ENCODE data around the gene TRIP12.
A peak's percentile ranks its signal among the peaks of the same experiment; 100 is the strongest.
"Not testable (repeated sequence)": the region's sequence is repeated elsewhere in the genome, so short reads cannot be mapped to it uniquely, and the experiment has no call there.

Gene TRIP12

DNA sequence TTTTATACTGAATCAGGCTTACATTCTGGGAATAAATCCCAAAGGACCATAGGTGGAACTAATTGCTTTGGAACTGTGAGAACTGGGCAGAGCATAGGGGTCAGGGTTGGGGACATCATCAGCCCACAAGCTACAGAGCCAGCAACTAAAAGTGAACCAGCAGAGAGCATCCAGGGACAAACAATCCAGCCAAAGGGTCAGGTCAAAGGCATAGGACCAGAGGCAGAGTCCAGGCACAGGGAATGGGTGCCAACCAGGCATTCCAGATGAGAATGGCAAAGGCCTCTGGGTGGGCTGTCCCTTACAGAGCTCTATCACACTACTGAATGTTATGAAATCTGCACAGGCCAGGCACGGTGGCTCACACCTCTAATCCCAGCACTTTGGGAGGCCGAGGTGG is 195.2 kb downstream of the TRIP12 start:
- TF ChIP-seq, protein P1, sequence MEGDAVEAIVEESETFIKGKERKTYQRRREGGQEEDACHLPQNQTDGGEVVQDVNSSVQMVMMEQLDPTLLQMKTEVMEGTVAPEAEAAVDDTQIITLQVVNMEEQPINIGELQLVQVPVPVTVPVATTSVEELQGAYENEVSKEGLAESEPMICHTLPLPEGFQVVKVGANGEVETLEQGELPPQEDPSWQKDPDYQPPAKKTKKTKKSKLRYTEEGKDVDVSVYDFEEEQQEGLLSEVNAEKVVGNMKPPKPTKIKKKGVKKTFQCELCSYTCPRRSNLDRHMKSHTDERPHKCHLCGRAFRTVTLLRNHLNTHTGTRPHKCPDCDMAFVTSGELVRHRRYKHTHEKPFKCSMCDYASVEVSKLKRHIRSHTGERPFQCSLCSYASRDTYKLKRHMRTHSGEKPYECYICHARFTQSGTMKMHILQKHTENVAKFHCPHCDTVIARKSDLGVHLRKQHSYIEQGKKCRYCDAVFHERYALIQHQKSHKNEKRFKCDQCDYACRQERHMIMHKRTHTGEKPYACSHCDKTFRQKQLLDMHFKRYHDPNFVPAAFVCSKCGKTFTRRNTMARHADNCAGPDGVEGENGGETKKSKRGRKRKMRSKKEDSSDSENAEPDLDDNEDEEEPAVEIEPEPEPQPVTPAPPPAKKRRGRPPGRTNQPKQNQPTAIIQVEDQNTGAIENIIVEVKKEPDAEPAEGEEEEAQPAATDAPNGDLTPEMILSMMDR (IDR thresholded peaks at IDR 0.05) = no peak
- peaks cover 21% of the 10 kb centered on the region for H3K27me3 Mint-ChIP-seq (ENCODE audit: low read depth, poor library complexity)
- no peak for DNase-seq
- peaks cover 9% of the 10 kb centered on the region for H3K4me1 Mint-ChIP-seq
- H3K4me3 Mint-ChIP-seq = no peak overlapping the region
- no peak overlapping the region for H3K27ac Mint-ChIP-seq
- H3K9me3 Mint-ChIP-seq = no peaks in the 10 kb centered on the region
- no peaks in the 10 kb centered on the region for H3K36me3 Mint-ChIP-seq (ENCODE audit: low read depth)

- Mint-ChIP-seq H3K27me3 (ENCODE audit: low read depth, poor library complexity) (peaks cover 21% of the 10 kb centered on the region), H3K27ac (no peak overlapping the region), H3K4me1 (peaks cover 9% of the 10 kb centered on the region), H3K36me3 (ENCODE audit: low read depth) (no peaks in the 10 kb centered on the region), H3K4me3 (no peak overlapping the region), H3K9me3 (no peaks in the 10 kb centered on the region)
- no peak for DNase-seq
- TF ChIP-seq, protein P1 (IDR thresholded peaks at IDR 0.05) = no peak
These were observed 195.9 kb downstream of the TRIP12 start for GRCh38 chr2:229725716-229726574.

GRCh38 chr2:229723192-229723591 is 198.6 kb downstream of the TRIP12 start:
- not testable (repeated sequence) for H3K36me3 Mint-ChIP-seq (ENCODE audit: low read depth); DNase-seq; H3K4me1 Mint-ChIP-seq; H3K4me3 Mint-ChIP-seq; H3K27ac Mint-ChIP-seq; H3K9me3 Mint-ChIP-seq
- peaks cover 40% of the 10 kb centered on the region for H3K27me3 Mint-ChIP-seq (ENCODE audit: low read depth, poor library complexity)

DNA sequence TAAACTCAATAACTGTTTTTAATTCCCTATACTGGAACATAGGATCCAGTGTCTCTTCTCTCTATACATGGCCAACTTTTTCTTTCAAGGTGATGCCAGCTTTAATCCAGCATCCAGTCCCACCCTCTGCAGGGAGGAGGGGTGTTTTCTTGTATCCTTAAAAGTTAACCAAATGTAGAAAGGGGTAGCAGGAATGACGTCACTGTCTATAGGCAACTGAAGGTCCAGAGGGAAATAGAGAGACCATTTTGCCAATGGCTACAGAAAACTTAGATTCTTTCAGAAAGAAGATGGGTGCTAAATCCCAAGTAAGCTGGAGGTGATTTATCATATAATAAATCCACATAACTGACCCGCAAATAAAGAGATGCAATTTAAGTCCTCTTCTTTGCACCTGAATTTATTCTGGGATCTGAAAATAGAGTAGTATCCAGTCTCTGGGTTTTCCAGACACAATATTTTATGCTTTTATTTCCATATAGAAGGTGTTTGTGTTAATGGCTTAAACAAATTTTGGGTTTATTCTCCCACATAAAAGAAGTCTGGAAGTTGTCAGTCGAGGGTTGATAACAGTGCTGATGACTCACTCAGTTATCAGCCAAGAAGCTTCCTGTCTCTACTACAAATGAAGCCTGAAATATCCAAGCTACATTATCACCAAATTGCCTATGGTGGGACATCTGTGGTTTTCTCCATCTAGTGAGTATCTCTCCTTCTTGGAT is 201.7 kb downstream of the TRIP12 start:
- H3K36me3 Mint-ChIP-seq (ENCODE audit: low read depth) = no peaks in the 10 kb centered on the region
- TF ChIP-seq, protein P1 (IDR thresholded peaks at IDR 0.05) = no peak
- H3K4me3 Mint-ChIP-seq = no peak overlapping the region
- no peak for DNase-seq
- no peak overlapping the region for H3K27ac Mint-ChIP-seq
- H3K4me1 Mint-ChIP-seq = peaks cover 5% of the 10 kb centered on the region
- peaks cover 68% of the 10 kb centered on the region for H3K27me3 Mint-ChIP-seq (ENCODE audit: low read depth, poor library complexity)
- no peaks in the 10 kb centered on the region for H3K9me3 Mint-ChIP-seq

DNA sequence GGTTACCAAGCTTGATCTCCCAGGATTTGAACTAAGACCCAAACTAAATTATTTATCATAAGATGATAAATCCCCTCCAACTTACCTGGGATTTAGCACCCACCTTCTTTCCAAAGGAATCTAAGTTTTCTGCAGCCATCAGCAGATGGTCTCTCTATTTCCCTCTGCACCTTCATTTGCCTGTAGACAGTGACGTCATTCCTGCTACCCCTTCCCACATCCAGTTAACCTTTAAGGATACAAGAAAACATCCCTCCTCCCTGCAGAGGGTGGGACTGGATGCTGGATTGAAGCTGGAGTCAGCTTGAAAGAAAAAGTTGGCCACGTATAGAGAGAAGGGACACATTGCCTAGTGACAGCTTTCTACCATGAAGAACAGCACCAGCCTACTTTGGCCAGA is 203.8 kb downstream of the TRIP12 start:
- Mint-ChIP-seq H3K9me3 (no peaks in the 10 kb centered on the region), H3K4me3 (no peak overlapping the region), H3K27ac (no peak overlapping the region), H3K4me1 (peaks cover 5% of the 10 kb centered on the region), H3K36me3 (ENCODE audit: low read depth) (no peaks in the 10 kb centered on the region), H3K27me3 (ENCODE audit: low read depth, poor library complexity) (peaks cover 69% of the 10 kb centered on the region)
- no peak for DNase-seq
- TF ChIP-seq, protein P1 (IDR thresholded peaks at IDR 0.05) = no peak

GRCh38 chr2:229715895-229716507 is 205.8 kb downstream of the TRIP12 start:
- peak; percentile 37 for DNase-seq
- Mint-ChIP-seq H3K9me3 (peaks cover 5% of the 10 kb centered on the region), H3K4me1 (peaks cover 5% of the 10 kb centered on the region), H3K27ac (no peak overlapping the region), H3K4me3 (peak overlapping the region; percentile 29), H3K27me3 (ENCODE audit: low read depth, poor library complexity) (peaks cover 85% of the 10 kb centered on the region), H3K36me3 (ENCODE audit: low read depth) (no peaks in the 10 kb centered on the region)
- TF ChIP-seq, protein P1 (IDR thresholded peaks at IDR 0.05) = peak; percentile 64
